DOHH2 (cell line): ENCODE data around the gene PCDHA11.

Experiments used
- CTCF ChIP-seq: fragments of 200-600 bp; sonication (generic); IDR thresholded peaks from one replicate; pipeline ENCODE4 v1.5.1; 2014; ENCODE audit warnings: antibody characterized with exemption, mild to moderate bottlenecking, low read depth, low read length; ENCODE audit not compliant: poor library complexity, severe bottlenecking
- EZH2phosphoT487 ChIP-seq: fragments of 200-600 bp; sonication (generic); IDR thresholded peaks from 2 replicates; pipeline ENCODE4 v1.6.1; 2017; ENCODE audit warnings: borderline replicate concordance, mild to moderate bottlenecking, antibody characterized with exemption, low read length, moderate library complexity, mixed read lengths

GRCh38 chr5:140857987-140858240 is 10.8 kb upstream of the PCDHA11 start:
- TF ChIP-seq CTCF (no peak), EZH2phosphoT487 (no peak)
